Adipocyte (in vitro differentiated cells): Measurements from ENCODE around the gene PSMA8.
"Not testable (repeated sequence)": the region's sequence is repeated elsewhere in the genome, so short reads cannot be mapped to it uniquely, and the experiment has no call there.

Experiments
- DNase-seq: peaks from one replicate; pipeline ENCODE4 v3.0.0-alpha.2; 2015; ENCODE audit warnings: low read depth
- H3K27me3 ChIP-seq: replicated peaks from 2 replicates; pipeline ENCODE4 v1.7.0; 2013; ENCODE audit warnings: mild to moderate bottlenecking, low read length, moderate library complexity; ENCODE audit not compliant: control insufficient read depth, insufficient read depth
- H3K36me3 ChIP-seq: 2 replicates; pipeline ENCODE4 v1.7.0; 2013; ENCODE audit warnings: low read length, mild to moderate bottlenecking, moderate library complexity; ENCODE audit not compliant: control insufficient read depth, insufficient read depth, severe bottlenecking
- H3K4me1 ChIP-seq: 2 replicates; pipeline ENCODE4 v1.7.0; 2013; ENCODE audit warnings: mild to moderate bottlenecking, low read length, moderate library complexity; ENCODE audit not compliant: control insufficient read depth, insufficient read depth
- H3K4me3 ChIP-seq: 2 replicates; pipeline ENCODE4 v1.7.0; 2013; ENCODE audit warnings: mild to moderate bottlenecking, low read length, moderate library complexity
- H3K9ac ChIP-seq: 2 replicates; pipeline ENCODE4 v1.7.0; 2013; ENCODE audit warnings: mild to moderate bottlenecking, low read length, moderate library complexity
- H3K9me3 ChIP-seq: 2 replicates; pipeline ENCODE4 v1.7.0; 2013; ENCODE audit warnings: mild to moderate bottlenecking, low read length, moderate library complexity; ENCODE audit not compliant: control insufficient read depth

Gene PSMA8

GRCh38 chr18:26176134-26176533 lies 42.5 kb downstream of the PSMA8 start:
- Histone ChIP-seq H3K4me3 (no peak overlapping the region), H3K9ac (no peak overlapping the region), H3K27me3 (peaks cover 10% of the 10 kb centered on the region), H3K36me3 (no peaks in the 10 kb centered on the region), H3K9me3 (no peaks in the 10 kb centered on the region), H3K4me1 (no peaks in the 10 kb centered on the region)
- DNase-seq: no peak

GRCh38 chr18:26181343-26181826 lies 47.7 kb downstream of the PSMA8 start:
- Histone ChIP-seq H3K4me1 (no peaks in the 10 kb centered on the region), H3K4me3 (no peak overlapping the region), H3K9ac (no peak overlapping the region), H3K9me3 (no peaks in the 10 kb centered on the region), H3K27me3 (peaks cover 3% of the 10 kb centered on the region), H3K36me3 (no peaks in the 10 kb centered on the region)
- no peak for DNase-seq

- H3K4me3 ChIP-seq: no peak overlapping the region
- no peak for DNase-seq
- H3K9ac ChIP-seq: no peak overlapping the region
Measured at GRCh38 chr18:26183395-26184112, 49.9 kb downstream of the PSMA8 start.

GRCh38 chr18:26185267-26185666 lies 51.6 kb downstream of the PSMA8 start:
- H3K4me3 ChIP-seq: no peak overlapping the region
- H3K36me3 ChIP-seq: no peaks in the 10 kb centered on the region
- no peaks in the 10 kb centered on the region for H3K4me1 ChIP-seq
- no peaks in the 10 kb centered on the region for H3K27me3 ChIP-seq
- H3K9me3 ChIP-seq: peaks cover 3% of the 10 kb centered on the region
- H3K9ac ChIP-seq: no peak overlapping the region
- DNase-seq: no peak

More at GRCh38 chr18:26183395-26184112, 49.9 kb downstream of the PSMA8 start:
- Histone ChIP-seq H3K27me3 (no peaks in the 10 kb centered on the region), H3K9me3 (peaks cover 3% of the 10 kb centered on the region), H3K4me1 (no peaks in the 10 kb centered on the region), H3K36me3 (no peaks in the 10 kb centered on the region)

- Histone ChIP-seq H3K4me1 (no peaks in the 10 kb centered on the region), H3K9ac (no peak overlapping the region), H3K4me3 (no peak overlapping the region), H3K36me3 (no peaks in the 10 kb centered on the region), H3K27me3 (no peaks in the 10 kb centered on the region), H3K9me3 (peaks cover 3% of the 10 kb centered on the region)
- no peak for DNase-seq
Measured at GRCh38 chr18:26190506-26190905, 56.8 kb downstream of the PSMA8 start.

- no peak for DNase-seq
- no peaks in the 10 kb centered on the region for H3K36me3 ChIP-seq
- peaks cover 3% of the 10 kb centered on the region for H3K9me3 ChIP-seq
- H3K9ac ChIP-seq: no peak overlapping the region
- H3K4me3 ChIP-seq: no peak overlapping the region
- no peaks in the 10 kb centered on the region for H3K27me3 ChIP-seq
- H3K4me1 ChIP-seq: no peaks in the 10 kb centered on the region
Measured at GRCh38 chr18:26192233-26192632, 58.6 kb downstream of the PSMA8 start.

- Histone ChIP-seq H3K4me3 (no peak overlapping the region), H3K9me3 (no peaks in the 10 kb centered on the region), H3K27me3 (no peaks in the 10 kb centered on the region), H3K4me1 (no peaks in the 10 kb centered on the region), H3K36me3 (no peaks in the 10 kb centered on the region), H3K9ac (no peak overlapping the region)
- no peak for DNase-seq
Measured at GRCh38 chr18:26196605-26197004, 62.9 kb downstream of the PSMA8 start.

- not testable (repeated sequence) for H3K4me1 ChIP-seq, H3K27me3 ChIP-seq, DNase-seq, H3K36me3 ChIP-seq, H3K9ac ChIP-seq, H3K4me3 ChIP-seq, H3K9me3 ChIP-seq
Measured at GRCh38 chr18:26202001-26202400, 68.3 kb downstream of the PSMA8 start.

GRCh38 chr18:26205318-26205717 lies 71.6 kb downstream of the PSMA8 start:
- Histone ChIP-seq H3K9ac (no peak overlapping the region), H3K27me3 (no peaks in the 10 kb centered on the region), H3K4me3 (no peak overlapping the region), H3K36me3 (no peaks in the 10 kb centered on the region), H3K9me3 (no peaks in the 10 kb centered on the region), H3K4me1 (no peaks in the 10 kb centered on the region)
- no peak for DNase-seq

- H3K4me1 ChIP-seq: no peaks in the 10 kb centered on the region
Measured at GRCh38 chr18:26206488-26206887, 72.8 kb downstream of the PSMA8 start.

GRCh38 chr18:26207937-26208336 lies 74.3 kb downstream of the PSMA8 start:
- no peak overlapping the region for H3K9ac ChIP-seq
- H3K36me3 ChIP-seq: no peaks in the 10 kb centered on the region
- DNase-seq: no peak
- H3K9me3 ChIP-seq: no peaks in the 10 kb centered on the region
- no peaks in the 10 kb centered on the region for H3K27me3 ChIP-seq
- no peak overlapping the region for H3K4me3 ChIP-seq
- no peaks in the 10 kb centered on the region for H3K4me1 ChIP-seq

More at GRCh38 chr18:26206488-26206887, 72.8 kb downstream of the PSMA8 start:
- H3K4me3 ChIP-seq: no peak overlapping the region
- H3K9me3 ChIP-seq: no peaks in the 10 kb centered on the region
- no peak for DNase-seq
- no peaks in the 10 kb centered on the region for H3K27me3 ChIP-seq
- H3K9ac ChIP-seq: no peak overlapping the region
- H3K36me3 ChIP-seq: no peaks in the 10 kb centered on the region

GRCh38 chr18:26208977-26209376 lies 75.3 kb downstream of the PSMA8 start:
- no peak overlapping the region for H3K4me3 ChIP-seq
- no peaks in the 10 kb centered on the region for H3K9me3 ChIP-seq
- H3K4me1 ChIP-seq: no peaks in the 10 kb centered on the region
- no peaks in the 10 kb centered on the region for H3K36me3 ChIP-seq
- H3K9ac ChIP-seq: no peak overlapping the region
- H3K27me3 ChIP-seq: no peaks in the 10 kb centered on the region
- DNase-seq: no peak
